Measurements from ENCODE around the gene HNRNPLL.

DNA sequence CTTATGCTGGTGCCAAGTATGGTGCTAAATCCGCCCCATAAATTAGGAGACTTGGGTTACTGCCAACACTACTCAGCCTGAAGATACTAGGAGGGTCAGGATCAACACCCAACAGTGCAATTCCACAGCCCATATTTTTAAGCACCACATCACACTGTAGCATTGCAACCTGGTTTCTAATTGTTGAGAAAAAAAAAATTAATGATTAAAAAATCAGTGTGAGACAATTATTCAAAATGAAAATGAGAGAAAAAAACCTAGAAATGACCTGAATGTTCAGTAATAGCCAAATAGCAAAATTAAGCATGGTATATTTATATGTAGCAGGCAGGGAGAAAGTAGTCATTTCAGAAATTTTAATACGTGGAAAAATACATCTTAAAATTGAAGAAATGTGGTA is 29.2 kb upstream of the HNRNPLL start:
- TF ChIP-seq POLR2A (IDR thresholded peaks at IDR 0.05) (no peak), CTCF (IDR thresholded peaks at IDR 0.05) (no peak)
